ENCODE results near the gene NXPH3. TPM values are rescaled to one million over a fixed set of nuclear protein-coding genes. Genes with fewer than 3 reads are reported as not detected.

Gene NXPH3
- total and polyA plus RNA-seq, 2 experiments from 2014 or later = 0.77 to 1.2 TPM

GRCh38 chr17:49548051-49548505, 27.6 kb upstream of the NXPH3 start:
- no peak overlapping the region for H2AFZ ChIP-seq

GRCh38 chr17:49548506-49549310, 27.0 kb upstream of the NXPH3 start:
- Histone ChIP-seq H3K27me3 (no peaks in the 10 kb centered on the region), H2AFZ (no peak overlapping the region), H3K9me3 (ENCODE audit: low read depth) (no peaks in the 10 kb centered on the region), H3K4me3 (no peak overlapping the region), H3K9me2 (replicated peaks; ENCODE audit: insufficient read depth) (no peaks in the 10 kb centered on the region), H3K36me3 (replicated peaks; ENCODE audit: insufficient read depth, low read depth) (no peaks in the 10 kb centered on the region), H3K27ac (no peak overlapping the region), H3K79me2 (no peaks in the 10 kb centered on the region), H3K4me1 (ENCODE audit: insufficient read depth) (no peaks in the 10 kb centered on the region), H4K20me1 (ENCODE audit: insufficient read depth, poor library complexity, severe bottlenecking) (no peaks in the 10 kb centered on the region), H3K4me2 (no peak overlapping the region)
- TF ChIP-seq EZH2 (IDR thresholded peaks at IDR 0.05; ENCODE audit: borderline replicate concordance) = no peak
- TF ChIP-seq, protein P1, sequence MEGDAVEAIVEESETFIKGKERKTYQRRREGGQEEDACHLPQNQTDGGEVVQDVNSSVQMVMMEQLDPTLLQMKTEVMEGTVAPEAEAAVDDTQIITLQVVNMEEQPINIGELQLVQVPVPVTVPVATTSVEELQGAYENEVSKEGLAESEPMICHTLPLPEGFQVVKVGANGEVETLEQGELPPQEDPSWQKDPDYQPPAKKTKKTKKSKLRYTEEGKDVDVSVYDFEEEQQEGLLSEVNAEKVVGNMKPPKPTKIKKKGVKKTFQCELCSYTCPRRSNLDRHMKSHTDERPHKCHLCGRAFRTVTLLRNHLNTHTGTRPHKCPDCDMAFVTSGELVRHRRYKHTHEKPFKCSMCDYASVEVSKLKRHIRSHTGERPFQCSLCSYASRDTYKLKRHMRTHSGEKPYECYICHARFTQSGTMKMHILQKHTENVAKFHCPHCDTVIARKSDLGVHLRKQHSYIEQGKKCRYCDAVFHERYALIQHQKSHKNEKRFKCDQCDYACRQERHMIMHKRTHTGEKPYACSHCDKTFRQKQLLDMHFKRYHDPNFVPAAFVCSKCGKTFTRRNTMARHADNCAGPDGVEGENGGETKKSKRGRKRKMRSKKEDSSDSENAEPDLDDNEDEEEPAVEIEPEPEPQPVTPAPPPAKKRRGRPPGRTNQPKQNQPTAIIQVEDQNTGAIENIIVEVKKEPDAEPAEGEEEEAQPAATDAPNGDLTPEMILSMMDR (IDR thresholded peaks at IDR 0.05; ENCODE audit: poor library complexity) = peak; percentile 41
- DNase-seq (ENCODE audit: low spot score) = peak; percentile 16
- WGBS (ENCODE audit: low lambda C conversion rate, missing lambda C conversion rate) = 82% methylated on average over 8 of the region's 8 CpGs

More at GRCh38 chr17:49548051-49548505, 27.6 kb upstream of the NXPH3 start:
- Histone ChIP-seq H4K20me1 (ENCODE audit: insufficient read depth, poor library complexity, severe bottlenecking) (no peaks in the 10 kb centered on the region), H3K4me3 (no peak overlapping the region), H3K9me2 (replicated peaks; ENCODE audit: insufficient read depth) (no peaks in the 10 kb centered on the region), H3K4me2 (no peak overlapping the region), H3K27me3 (no peaks in the 10 kb centered on the region), H3K79me2 (no peaks in the 10 kb centered on the region), H3K4me1 (ENCODE audit: insufficient read depth) (no peaks in the 10 kb centered on the region), H3K36me3 (replicated peaks; ENCODE audit: insufficient read depth, low read depth) (no peaks in the 10 kb centered on the region), H3K27ac (no peak overlapping the region), H3K9me3 (ENCODE audit: low read depth) (no peaks in the 10 kb centered on the region)
- WGBS (ENCODE audit: low lambda C conversion rate, missing lambda C conversion rate) = 76% methylated on average over 10 of the region's 12 CpGs
- peak; percentile 2 for DNase-seq (ENCODE audit: low spot score)
- TF ChIP-seq EZH2 (IDR thresholded peaks at IDR 0.05; ENCODE audit: borderline replicate concordance) (no peak), EZH2phosphoT487 (IDR thresholded peaks at IDR 0.05; ENCODE audit: low read depth, severe bottlenecking, unreplicated experiment) (no peak)
- TF ChIP-seq, protein P1 (IDR thresholded peaks at IDR 0.05; ENCODE audit: poor library complexity) = no peak

- no peak overlapping the region for H3K27ac ChIP-seq
- DNase-seq (ENCODE audit: low spot score) = no peak
- 94% methylated on average over 6 of the region's 6 CpGs for WGBS (ENCODE audit: low lambda C conversion rate, missing lambda C conversion rate)
- no peaks in the 10 kb centered on the region for H3K4me1 ChIP-seq (ENCODE audit: insufficient read depth)
- H3K9me3 ChIP-seq (ENCODE audit: low read depth) = no peaks in the 10 kb centered on the region
- H3K36me3 ChIP-seq (replicated peaks; ENCODE audit: insufficient read depth, low read depth) = no peaks in the 10 kb centered on the region
- no peaks in the 10 kb centered on the region for H3K27me3 ChIP-seq
- no peaks in the 10 kb centered on the region for H3K79me2 ChIP-seq
- TF ChIP-seq EZH2phosphoT487 (IDR thresholded peaks at IDR 0.05; ENCODE audit: low read depth, severe bottlenecking, unreplicated experiment) (no peak), EZH2 (IDR thresholded peaks at IDR 0.05; ENCODE audit: borderline replicate concordance) (no peak)
- no peaks in the 10 kb centered on the region for H3K9me2 ChIP-seq (replicated peaks; ENCODE audit: insufficient read depth)
- H4K20me1 ChIP-seq (ENCODE audit: insufficient read depth, poor library complexity, severe bottlenecking) = no peaks in the 10 kb centered on the region
- no peak overlapping the region for H3K4me2 ChIP-seq
- H2AFZ ChIP-seq = no peak overlapping the region
- no peak overlapping the region for H3K4me3 ChIP-seq
These were observed 26.4 kb upstream of the NXPH3 start for GRCh38 chr17:49549311-49549605.
